Spinal cord (tissue), 10 donors: ENCODE data around the gene ZNF445. TPM values are rescaled to one million over a fixed set of nuclear protein-coding genes. Genes with fewer than 3 reads are reported as not detected.
A peak's percentile ranks its signal among the peaks of the same experiment; 100 is the strongest.
"Not testable (repeated sequence)": the region's sequence is repeated elsewhere in the genome, so short reads cannot be mapped to it uniquely, and the experiment has no call there.

Source experiments
- DNase-seq, 6 donors: peaks; one replicate each; pipeline versions ENCODE4 v3.0.0 to v3.0.0-alpha.2; 2013 to 2015; ENCODE audit warnings: low spot score in 6 of 6, low read depth in 4 of 6
- H3K27ac ChIP-seq: one replicate; pipeline ENCODE4 v1.5.1; 2013; ENCODE audit warnings: low read depth, low read length, control low read depth
- H3K27me3 ChIP-seq: one replicate; pipeline ENCODE4 v1.6.1; 2013; ENCODE audit warnings: low read length; ENCODE audit not compliant: control insufficient read depth, insufficient read depth
- H3K36me3 ChIP-seq: one replicate; pipeline ENCODE4 v1.6.1; 2013; ENCODE audit warnings: low read length; ENCODE audit not compliant: control insufficient read depth, insufficient read depth
- H3K4me1 ChIP-seq: one replicate; pipeline ENCODE4 v1.6.1; 2013; ENCODE audit warnings: low read length; ENCODE audit not compliant: control insufficient read depth, insufficient read depth
- H3K4me3 ChIP-seq: one replicate; pipeline ENCODE4 v1.5.1; 2013; ENCODE audit warnings: low read depth, low read length, control low read depth
- H3K9me3 ChIP-seq: one replicate; pipeline ENCODE4 v1.6.1; 2013; ENCODE audit warnings: low read length; ENCODE audit not compliant: control insufficient read depth, insufficient read depth
- WGBS: methylation state at CpG from one replicate; pipeline ENCODE4 v1.1.5; 2013; ENCODE audit warnings: missing lambda C conversion rate; ENCODE audit not compliant: insufficient coverage; 5-methylcytosine and 5-hydroxymethylcytosine counted together
- polyA plus RNA-seq, 2 donors: library from polyadenylated mRNA; unstranded; fragments of 120-200 nt; gene quantifications; one replicate each; pipeline ENCODE4 v1.2.1, GENCODE V29; 2013; ENCODE audit not compliant: insufficient read length in 2 of 2
- total RNA-seq, 2 donors: library from RNA; depleted of rRNA in 1 of 2; stranded (reverse); fragments of 120-200 nt in 1 of 2; fragments of >200 nt in 1 of 2; gene quantifications; one replicate each; pipeline versions ENCODE4 v1.2.3 to v1.2.4, GENCODE V29; 2013 to 2014
- donor health status: healthy.

The ZNF445 gene
- total and polyA plus RNA-seq, 4 donors, result 19.7 to 33.8 (median 24.3) TPM

DNA sequence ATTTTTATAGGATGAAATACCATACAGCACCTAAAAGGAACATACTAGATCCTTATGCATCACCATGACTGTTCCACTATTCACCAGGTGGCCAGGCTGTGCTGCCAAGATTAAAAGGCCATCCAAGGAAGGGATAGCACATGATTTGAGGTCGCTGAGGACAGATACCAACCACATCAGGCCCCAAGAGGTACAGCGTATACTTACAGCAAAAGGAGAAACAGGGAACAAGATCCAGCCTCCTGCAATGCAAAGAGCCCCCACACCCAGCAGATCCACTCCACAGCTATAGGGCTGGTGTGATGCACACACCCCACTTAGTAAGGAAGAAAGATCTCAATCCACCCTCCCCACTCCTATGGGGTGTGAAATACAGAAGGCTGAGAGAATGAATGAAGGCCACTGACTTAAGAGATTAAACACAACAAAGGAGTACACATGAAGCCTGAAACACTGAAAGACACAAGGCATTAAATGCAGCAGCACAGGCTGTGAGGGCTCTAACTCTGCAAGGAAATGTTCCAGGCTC lies 32.0 kb upstream of the ZNF445 start:
- H3K27me3 ChIP-seq, result no peaks in the 10 kb centered on the region
- no peak overlapping the region for H3K27ac ChIP-seq
- H3K4me3 ChIP-seq, result peak overlapping the region; percentile 71
- H3K36me3 ChIP-seq, result no peaks in the 10 kb centered on the region
- H3K4me1 ChIP-seq, result peaks cover 16% of the 10 kb centered on the region
- no peaks in the 10 kb centered on the region for H3K9me3 ChIP-seq
- 67% methylated on average over 2 of the region's 2 CpGs for WGBS
- DNase-seq, result peak in 1 of 6 donors; percentile 48

DNA sequence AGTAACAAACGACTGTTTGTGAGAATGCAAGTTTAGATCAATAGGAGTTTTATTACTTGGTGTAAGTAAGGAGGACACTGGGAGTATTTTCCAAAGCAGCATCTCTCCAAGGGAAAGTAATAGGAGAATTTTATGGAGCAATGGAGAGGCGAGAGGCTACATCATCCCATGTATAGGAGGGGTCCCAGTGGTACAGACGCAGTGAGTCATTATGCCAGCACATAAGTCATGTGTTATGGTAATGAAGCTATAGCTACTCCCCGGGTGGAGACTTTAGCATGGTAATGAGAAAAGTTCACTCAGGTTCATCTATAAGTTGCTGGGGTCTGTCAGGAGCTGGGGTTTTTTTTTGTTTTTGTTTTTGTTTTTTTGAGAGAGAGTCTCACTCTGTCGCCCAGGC lies 29.5 kb upstream of the ZNF445 start:
- Histone ChIP-seq H3K27ac (no peak overlapping the region), H3K4me3 (no peak overlapping the region), H3K4me1 (peaks cover 15% of the 10 kb centered on the region), H3K9me3 (no peaks in the 10 kb centered on the region), H3K27me3 (no peaks in the 10 kb centered on the region), H3K36me3 (no peaks in the 10 kb centered on the region)
- DNase-seq, result no peak
- 76% methylated on average over 4 of the region's 5 CpGs for WGBS

DNA sequence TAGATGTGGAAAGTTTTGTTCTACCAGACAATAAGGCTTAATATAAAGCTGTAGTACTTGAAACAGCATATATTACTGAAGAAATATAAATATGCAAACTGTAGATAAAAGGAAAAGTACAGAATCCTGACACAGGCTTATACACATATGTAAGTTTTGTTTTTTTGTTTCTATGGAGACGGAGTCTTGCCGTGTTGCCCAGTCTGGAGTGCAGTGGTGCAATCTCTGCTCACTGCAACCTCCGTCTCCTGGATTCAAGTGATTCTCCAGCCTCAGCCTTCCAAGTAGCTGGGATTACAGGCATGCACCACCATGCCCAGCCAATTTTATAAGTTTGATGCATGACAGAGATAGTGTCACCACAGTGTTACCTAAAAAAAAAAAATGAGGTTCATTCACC lies 29.1 kb upstream of the ZNF445 start:
- peaks cover 11% of the 10 kb centered on the region for H3K4me1 ChIP-seq
- no peak for DNase-seq
- H3K4me3 ChIP-seq, result no peak overlapping the region
- H3K36me3 ChIP-seq, result no peaks in the 10 kb centered on the region
- no peaks in the 10 kb centered on the region for H3K27me3 ChIP-seq
- H3K27ac ChIP-seq, result no peak overlapping the region
- H3K9me3 ChIP-seq, result no peaks in the 10 kb centered on the region
- WGBS, result 100% methylated on average over 2 of the region's 3 CpGs

DNA sequence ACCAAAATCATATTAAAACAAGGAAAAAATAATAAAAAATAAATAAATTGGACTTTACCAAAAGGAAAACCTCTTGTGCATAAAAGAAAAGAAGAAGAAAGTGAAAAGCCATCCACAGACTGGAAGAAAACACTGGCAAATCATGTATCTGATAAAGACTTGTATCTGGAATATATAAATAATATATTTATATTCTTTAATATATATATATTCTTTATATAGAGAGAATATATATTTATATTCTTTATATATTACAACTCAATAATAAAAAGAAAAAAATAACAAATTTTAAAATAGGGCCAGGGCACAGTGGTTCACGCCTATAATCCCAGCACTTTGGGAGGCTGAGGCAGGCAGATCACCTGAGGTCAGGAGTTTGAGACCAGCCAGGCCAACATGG lies 27.1 kb upstream of the ZNF445 start:
- peaks cover 7% of the 10 kb centered on the region for H3K9me3 ChIP-seq
- H3K27me3 ChIP-seq, result no peaks in the 10 kb centered on the region
- H3K4me1 ChIP-seq, result peaks cover 4% of the 10 kb centered on the region
- peaks cover under 1% of the 10 kb centered on the region for H3K36me3 ChIP-seq
- no peak overlapping the region for H3K4me3 ChIP-seq
- DNase-seq, result no peak
- 100% methylated on average over 1 of the region's 1 CpG for WGBS
- H3K27ac ChIP-seq, result no peak overlapping the region

DNA sequence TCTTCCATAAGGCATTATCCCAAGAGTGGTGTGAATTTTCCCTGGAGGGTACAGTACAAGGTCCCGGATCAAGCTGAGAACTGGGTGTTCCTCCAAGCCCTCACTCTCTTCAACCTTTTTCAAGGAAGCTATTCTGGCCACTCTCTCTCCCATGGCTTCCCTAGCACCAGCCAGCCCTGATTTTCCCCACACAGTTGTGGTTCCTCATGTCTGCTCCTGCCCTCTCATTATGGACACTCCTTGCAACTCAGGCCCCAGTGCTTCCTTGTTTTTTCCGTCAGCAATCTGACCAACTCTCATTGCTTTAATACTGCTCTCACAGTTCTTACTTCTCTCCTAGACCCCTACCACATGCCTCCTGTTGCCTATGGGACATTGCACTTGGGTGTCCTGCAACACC lies 25.7 kb upstream of the ZNF445 start:
- not testable (repeated sequence) for H3K4me3 ChIP-seq, H3K27ac ChIP-seq, H3K36me3 ChIP-seq, H3K4me1 ChIP-seq, DNase-seq, H3K27me3 ChIP-seq
- H3K9me3 ChIP-seq, result peaks cover 15% of the 10 kb centered on the region
- 93% methylated on average over 1 of the region's 2 CpGs for WGBS

DNA sequence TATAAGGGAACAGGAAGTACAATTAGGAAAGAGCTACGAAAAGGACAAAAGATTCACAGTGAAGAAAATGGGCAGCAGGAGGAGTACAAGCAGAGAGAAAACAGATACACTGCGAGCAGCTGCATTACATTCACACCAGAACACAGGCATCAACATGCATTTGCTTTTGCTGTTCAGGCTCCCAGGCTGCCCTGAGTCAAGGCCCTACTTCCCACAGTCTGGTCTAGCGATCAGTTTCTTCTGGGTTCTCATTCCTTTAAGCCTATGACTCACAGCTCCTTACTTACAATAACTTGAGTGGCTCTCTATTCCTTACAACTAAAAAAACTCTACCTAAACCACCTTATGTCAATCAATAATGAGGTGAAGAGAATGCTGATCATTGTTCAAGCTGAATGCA lies 24.5 kb upstream of the ZNF445 start:
- Histone ChIP-seq H3K36me3 (peaks cover 9% of the 10 kb centered on the region), H3K9me3 (peaks cover 17% of the 10 kb centered on the region)
- DNase-seq, result no peak

DNA sequence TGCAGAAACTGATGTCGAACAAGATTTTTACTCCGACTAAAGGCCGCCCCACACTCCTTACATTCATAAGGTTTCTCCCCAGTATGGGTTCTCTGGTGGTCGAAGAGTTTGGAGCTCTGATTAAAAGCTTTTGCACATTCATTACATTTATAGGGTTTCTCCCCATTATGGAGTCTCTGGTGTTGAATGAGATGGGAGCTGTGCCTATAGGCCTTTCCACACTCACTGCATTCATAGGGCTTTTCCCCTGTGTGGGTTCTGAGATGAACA lies 22.4 kb upstream of the ZNF445 start:
- H3K9me3 ChIP-seq, result peaks cover 17% of the 10 kb centered on the region
- WGBS, result no CpG with 5 or more reads among the region's 4 CpGs
- not testable (repeated sequence) for H3K4me1 ChIP-seq, H3K36me3 ChIP-seq, H3K27me3 ChIP-seq, H3K4me3 ChIP-seq, H3K27ac ChIP-seq, DNase-seq

More for the DNA sequence above, 24.5 kb upstream of the ZNF445 start:
- Histone ChIP-seq H3K27me3 (no peaks in the 10 kb centered on the region), H3K4me3 (no peak overlapping the region), H3K27ac (no peak overlapping the region), H3K4me1 (no peaks in the 10 kb centered on the region)
- WGBS, result 100% methylated on average over 2 of the region's 3 CpGs

DNA sequence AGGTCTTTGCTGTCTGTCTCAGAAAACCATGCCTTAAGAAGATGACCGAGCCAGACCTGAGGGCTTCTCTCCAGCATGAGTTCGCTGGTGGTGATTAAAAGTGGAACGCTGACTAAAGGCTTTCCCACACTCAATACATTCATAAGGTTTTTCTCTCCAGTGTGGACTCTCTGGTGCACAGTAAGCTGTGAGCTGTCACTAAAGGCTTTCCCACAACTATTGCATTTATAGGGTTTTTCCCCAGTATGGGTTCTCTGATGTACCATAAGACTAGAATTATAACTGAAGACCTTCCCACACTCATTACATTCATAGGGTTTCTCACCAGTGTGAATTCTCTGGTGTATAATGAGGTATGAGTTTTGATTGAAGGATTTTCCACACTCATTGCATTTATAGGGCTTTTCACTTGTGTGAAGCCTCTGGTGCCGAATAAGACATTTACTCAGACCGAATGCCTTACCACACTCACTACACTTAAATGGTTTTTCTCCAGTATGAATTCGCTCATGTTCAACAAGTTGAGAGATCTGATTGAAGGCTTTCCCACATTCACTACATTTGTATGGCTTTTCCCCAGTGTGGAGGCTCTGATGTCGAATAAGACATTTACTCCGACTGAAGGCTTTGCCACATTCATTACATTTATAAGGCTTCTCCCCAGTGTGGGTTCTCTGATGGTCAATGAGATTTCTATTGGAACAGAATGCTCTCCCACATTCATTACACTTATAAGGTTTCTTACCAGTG lies 21.9 kb upstream of the ZNF445 start:
- DNase-seq, result no peak
- Histone ChIP-seq H3K27ac (no peak overlapping the region), H3K4me1 (no peaks in the 10 kb centered on the region), H3K27me3 (no peaks in the 10 kb centered on the region), H3K9me3 (peaks cover 17% of the 10 kb centered on the region), H3K36me3 (peaks cover 9% of the 10 kb centered on the region), H3K4me3 (no peak overlapping the region)
- no CpG with 5 or more reads among the region's 8 CpGs for WGBS

DNA sequence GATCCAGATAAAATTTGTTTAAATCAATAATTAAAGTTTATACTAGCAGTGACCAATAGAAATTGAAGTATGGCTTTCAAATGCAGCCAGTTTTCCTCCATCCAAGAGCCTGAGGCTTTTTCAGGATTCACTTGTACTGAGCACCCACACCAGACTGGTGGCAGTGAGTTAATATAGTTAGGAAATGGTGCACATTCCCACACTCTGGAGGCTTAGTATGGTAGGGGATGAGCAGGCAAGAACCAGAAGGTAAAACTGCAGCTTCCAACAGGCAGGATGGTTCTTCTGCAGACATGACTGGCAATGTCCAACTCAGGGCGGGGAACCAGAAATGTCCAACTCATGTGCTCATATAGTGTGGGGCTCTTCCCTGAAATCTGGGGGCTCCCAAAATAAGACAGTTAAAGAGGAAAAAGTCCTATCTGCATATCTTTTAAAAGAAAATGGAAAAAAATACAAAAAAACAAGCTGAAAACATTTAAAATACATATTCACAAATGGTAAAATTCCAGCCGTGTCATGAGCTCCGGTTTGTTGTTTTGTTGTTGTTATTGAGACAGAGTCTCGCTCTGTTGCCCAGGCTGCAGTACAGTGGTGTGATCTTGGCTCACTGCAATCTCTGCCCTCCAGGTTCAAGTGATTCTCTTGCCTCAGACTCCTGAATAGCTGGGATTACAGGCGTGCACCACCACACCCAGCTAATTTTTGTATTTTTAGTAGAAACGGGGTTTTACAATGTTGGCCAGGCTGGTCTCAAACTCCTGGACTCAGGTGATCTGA lies 18.4 kb upstream of the ZNF445 start:
- H3K27ac ChIP-seq, result no peak overlapping the region
- no peaks in the 10 kb centered on the region for H3K4me1 ChIP-seq
- H3K9me3 ChIP-seq, result peaks cover 17% of the 10 kb centered on the region
- no peak overlapping the region for H3K4me3 ChIP-seq
- 100% methylated on average over 2 of the region's 6 CpGs for WGBS
- H3K27me3 ChIP-seq, result no peaks in the 10 kb centered on the region
- DNase-seq, result no peak
- H3K36me3 ChIP-seq, result peaks cover 11% of the 10 kb centered on the region

DNA sequence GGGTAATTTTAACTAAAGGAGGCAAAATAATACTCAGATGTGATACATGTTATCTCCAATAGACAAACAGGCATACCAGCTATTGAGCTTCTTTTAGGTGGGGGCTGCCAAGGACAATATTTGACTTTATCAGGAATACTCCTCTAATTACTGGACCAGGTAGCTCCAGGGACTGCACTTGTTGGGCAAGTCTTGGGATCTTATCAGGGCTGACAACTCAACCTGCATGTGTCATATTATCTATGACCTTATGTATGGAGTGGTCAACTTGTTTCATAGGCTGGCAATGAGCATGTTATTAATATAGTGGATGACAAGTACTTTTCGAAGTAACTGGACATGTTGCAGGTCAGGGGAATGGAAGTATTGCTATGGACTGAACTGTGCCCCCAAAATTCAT lies 15.0 kb upstream of the ZNF445 start:
- H3K36me3 ChIP-seq, result peaks cover 4% of the 10 kb centered on the region
- WGBS, result 90% methylated on average over 1 of the region's 1 CpG
- H3K4me3 ChIP-seq, result no peak overlapping the region
- no peaks in the 10 kb centered on the region for H3K4me1 ChIP-seq
- H3K27ac ChIP-seq, result no peak overlapping the region
- H3K27me3 ChIP-seq, result no peaks in the 10 kb centered on the region
- no peaks in the 10 kb centered on the region for H3K9me3 ChIP-seq
- no peak for DNase-seq
